ENCODE measurements around the gene KCNC4. TPM values are rescaled to one million over a fixed set of nuclear protein-coding genes. Genes with fewer than 3 reads are reported as not detected.

KCNC4 gene
- polyA plus RNA-seq, 3 donors, result 0.03 to 0.56 (median 0.12) TPM

DNA sequence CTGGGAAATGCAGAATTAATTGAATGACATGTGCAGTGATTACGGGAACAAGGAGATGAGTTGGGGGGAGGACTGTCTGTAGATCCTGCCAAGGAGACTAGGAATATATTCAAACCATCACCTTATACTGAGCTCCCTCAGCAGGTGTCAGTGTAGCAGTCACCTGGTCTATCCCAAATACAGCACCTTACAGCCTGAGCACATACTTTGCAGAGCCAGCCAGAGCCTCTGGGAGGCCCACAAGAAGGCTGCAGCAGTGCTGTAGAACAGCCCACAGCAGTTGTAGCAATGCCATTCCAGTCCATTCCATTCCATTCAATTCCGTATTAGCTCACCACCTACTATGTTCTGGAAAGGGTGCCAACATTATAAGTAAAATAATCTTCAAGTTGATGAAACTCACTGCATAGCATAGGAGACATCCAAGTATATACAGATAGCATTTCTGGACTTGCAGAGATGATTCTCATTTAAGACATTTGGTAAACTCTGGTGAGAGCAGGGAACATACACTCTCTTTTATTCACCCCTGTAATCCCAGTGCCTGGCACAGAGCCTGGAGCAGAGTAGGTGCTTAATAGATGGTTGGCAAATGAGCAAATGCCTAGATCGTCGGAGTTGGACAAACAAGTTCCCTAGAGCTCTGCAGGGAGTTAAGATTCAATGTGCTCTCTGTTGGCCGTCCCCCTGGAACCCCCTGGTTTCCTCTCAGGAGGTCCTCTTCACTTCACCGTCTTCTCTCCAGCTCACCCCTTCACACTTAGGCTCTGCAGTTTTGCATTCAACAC is 44.7 kb downstream of the KCNC4 start:
- Mint-ChIP-seq H3K4me1 (peaks cover 11% of the 10 kb centered on the region), H3K4me3 (no peak overlapping the region), H3K36me3 (no peaks in the 10 kb centered on the region), H3K27ac (no peak overlapping the region), H3K9me3 (no peaks in the 10 kb centered on the region), H3K27me3 (ENCODE audit: low read depth in 3 of 3) (peaks cover 1 to 8% (median 5%) of the 10 kb centered on the region in 3 donors)
- Histone ChIP-seq H3K9me3 (replicated peaks in 1 of 2; ENCODE audit: control insufficient read depth in 1 of 2, insufficient read depth in 1 of 2, low read length in 2 of 2) (no peaks in the 10 kb centered on the region), H3K4me1 (ENCODE audit: control insufficient read depth in 1 of 2, insufficient read depth in 2 of 2, low read length in 2 of 2) (peaks cover 8 to 9% of the 10 kb centered on the region in 2 donors), H2AFZ (ENCODE audit: insufficient read depth, low read depth, low read length, poor library complexity, severe bottlenecking) (no peak overlapping the region), H3K4me2 (replicated peaks; ENCODE audit: extremely low read depth, low read length, poor library complexity, severe bottlenecking) (no peak overlapping the region), H3K27me3 (ENCODE audit: control insufficient read depth in 2 of 2, insufficient read depth in 2 of 2, low read length in 2 of 2) (no peaks in the 10 kb centered on the region), H3K4me3 (replicated peaks in 1 of 3; ENCODE audit: low read depth in 2 of 3, low read length in 3 of 3) (no peak overlapping the region), H3K27ac (ENCODE audit: low read depth in 1 of 2, low read length in 2 of 2) (no peak overlapping the region), H4K20me1 (ENCODE audit: insufficient read depth, low read length) (no peaks in the 10 kb centered on the region), H3K9ac (ENCODE audit: insufficient read depth, low read length, poor library complexity, severe bottlenecking) (no peak overlapping the region), H3K79me2 (ENCODE audit: insufficient read depth, low read length) (no peaks in the 10 kb centered on the region), H3K36me3 (replicated peaks in 1 of 2; ENCODE audit: control insufficient read depth in 1 of 2, insufficient read depth in 2 of 2, low read length in 2 of 2) (no peaks in the 10 kb centered on the region)
- DNase-seq, result no peak
- no CpG with 5 or more reads among the region's 6 CpGs for WGBS (ENCODE audit: insufficient coverage)
- TF ChIP-seq, protein P1, sequence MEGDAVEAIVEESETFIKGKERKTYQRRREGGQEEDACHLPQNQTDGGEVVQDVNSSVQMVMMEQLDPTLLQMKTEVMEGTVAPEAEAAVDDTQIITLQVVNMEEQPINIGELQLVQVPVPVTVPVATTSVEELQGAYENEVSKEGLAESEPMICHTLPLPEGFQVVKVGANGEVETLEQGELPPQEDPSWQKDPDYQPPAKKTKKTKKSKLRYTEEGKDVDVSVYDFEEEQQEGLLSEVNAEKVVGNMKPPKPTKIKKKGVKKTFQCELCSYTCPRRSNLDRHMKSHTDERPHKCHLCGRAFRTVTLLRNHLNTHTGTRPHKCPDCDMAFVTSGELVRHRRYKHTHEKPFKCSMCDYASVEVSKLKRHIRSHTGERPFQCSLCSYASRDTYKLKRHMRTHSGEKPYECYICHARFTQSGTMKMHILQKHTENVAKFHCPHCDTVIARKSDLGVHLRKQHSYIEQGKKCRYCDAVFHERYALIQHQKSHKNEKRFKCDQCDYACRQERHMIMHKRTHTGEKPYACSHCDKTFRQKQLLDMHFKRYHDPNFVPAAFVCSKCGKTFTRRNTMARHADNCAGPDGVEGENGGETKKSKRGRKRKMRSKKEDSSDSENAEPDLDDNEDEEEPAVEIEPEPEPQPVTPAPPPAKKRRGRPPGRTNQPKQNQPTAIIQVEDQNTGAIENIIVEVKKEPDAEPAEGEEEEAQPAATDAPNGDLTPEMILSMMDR (IDR thresholded peaks at IDR 0.05), result no peak
- intact Hi-C loops (cut with micrococcal nuclease), result no loop called here

GRCh38 chr1:110255392-110255787 is 45.3 kb downstream of the KCNC4 start:
- no peak overlapping the region for H3K27ac Mint-ChIP-seq

More at GRCh38 chr1:110255392-110255787, 45.3 kb downstream of the KCNC4 start:
- Mint-ChIP-seq H3K9me3 (no peaks in the 10 kb centered on the region), H3K36me3 (no peaks in the 10 kb centered on the region), H3K4me1 (peaks cover 16% of the 10 kb centered on the region), H3K27me3 (ENCODE audit: low read depth in 3 of 3) (peaks cover 1 to 9% (median 5%) of the 10 kb centered on the region in 3 donors), H3K4me3 (no peak overlapping the region)
- 27% methylated on average over 3 of the region's 4 CpGs for WGBS (ENCODE audit: insufficient coverage)
- Histone ChIP-seq H3K27ac (ENCODE audit: low read depth in 1 of 2, low read length in 2 of 2) (no peak overlapping the region), H3K4me2 (replicated peaks; ENCODE audit: extremely low read depth, low read length, poor library complexity, severe bottlenecking) (no peak overlapping the region), H4K20me1 (ENCODE audit: insufficient read depth, low read length) (no peaks in the 10 kb centered on the region), H2AFZ (ENCODE audit: insufficient read depth, low read depth, low read length, poor library complexity, severe bottlenecking) (no peak overlapping the region), H3K36me3 (replicated peaks in 1 of 2; ENCODE audit: control insufficient read depth in 1 of 2, insufficient read depth in 2 of 2, low read length in 2 of 2) (no peaks in the 10 kb centered on the region), H3K27me3 (ENCODE audit: control insufficient read depth in 2 of 2, insufficient read depth in 2 of 2, low read length in 2 of 2) (no peaks in the 10 kb centered on the region), H3K4me1 (ENCODE audit: control insufficient read depth in 1 of 2, insufficient read depth in 2 of 2, low read length in 2 of 2) (peaks cover 12 to 13% of the 10 kb centered on the region in 2 donors), H3K4me3 (replicated peaks in 1 of 3; ENCODE audit: low read depth in 2 of 3, low read length in 3 of 3) (no peak overlapping the region), H3K9ac (ENCODE audit: insufficient read depth, low read length, poor library complexity, severe bottlenecking) (no peak overlapping the region), H3K79me2 (ENCODE audit: insufficient read depth, low read length) (no peaks in the 10 kb centered on the region), H3K9me3 (replicated peaks in 1 of 2; ENCODE audit: control insufficient read depth in 1 of 2, insufficient read depth in 1 of 2, low read length in 2 of 2) (no peaks in the 10 kb centered on the region)
- intact Hi-C loops (cut with micrococcal nuclease), result no loop called here
- TF ChIP-seq, protein P1 (IDR thresholded peaks at IDR 0.05), result no peak
- DNase-seq, result peak in 1 of 3 donors; percentile 22
